Type B pancreatic cell (in vitro differentiated cells): Measurements from ENCODE around the gene STRIP2. TPM values are rescaled to one million over a fixed set of nuclear protein-coding genes. Genes with fewer than 3 reads are reported as not detected.
"Not testable (repeated sequence)": the region's sequence is repeated elsewhere in the genome, so short reads cannot be mapped to it uniquely, and the experiment has no call there.

Experiments used
- DNase-seq: peaks from one replicate; pipeline ENCODE4 v3.0.0; 2021; ENCODE audit warnings: mixed read lengths; ENCODE audit not compliant: unreplicated experiment; ENCODE audit errors: extremely low spot score
- H3K27ac Mint-ChIP-seq: 2 replicates; pipeline ENCODE4 v1.8.0; 2021; ENCODE audit warnings: mild to moderate bottlenecking, mixed read lengths
- H3K27me3 Mint-ChIP-seq: 2 replicates; pipeline ENCODE4 v1.8.0; 2021; ENCODE audit warnings: mixed read lengths
- H3K36me3 Mint-ChIP-seq: 2 replicates; pipeline ENCODE4 v1.8.0; 2021; ENCODE audit warnings: mixed read lengths
- H3K4me1 Mint-ChIP-seq: one replicate; pipeline ENCODE4 v1.8.0; 2021; ENCODE audit warnings: mixed read lengths; ENCODE audit not compliant: unreplicated experiment
- H3K4me3 Mint-ChIP-seq: 2 replicates; pipeline ENCODE4 v1.8.0; 2021; ENCODE audit warnings: mild to moderate bottlenecking, mixed read lengths
- H3K9me3 Mint-ChIP-seq: 2 replicates; pipeline ENCODE4 v1.8.0; 2021; ENCODE audit warnings: mixed read lengths
- CTCF ChIP-seq: fragments of 200-600 bp; sonication (generic); conservative IDR thresholded peaks from 2 replicates; pipeline ENCODE4 v1.5.0; 2021; ENCODE audit warnings: antibody characterized with exemption, mild to moderate bottlenecking
- total RNA-seq: library from RNA; stranded (reverse); gene quantifications from 2 replicates; pipeline ENCODE4 v1.2.1, GENCODE V29; 2021; ENCODE audit warnings: low replicate concordance

STRIP2 gene
- total RNA-seq, 1 donor from 2014 or later: 8.7 TPM

- H3K4me3 Mint-ChIP-seq: no peak overlapping the region
- no peak for DNase-seq
- peaks cover 8% of the 10 kb centered on the region for H3K27me3 Mint-ChIP-seq
- TF ChIP-seq CTCF: no peak
- H3K27ac Mint-ChIP-seq: no peak overlapping the region
- H3K9me3 Mint-ChIP-seq: peaks cover 2% of the 10 kb centered on the region
- peaks cover 4% of the 10 kb centered on the region for H3K4me1 Mint-ChIP-seq
- peaks cover 15% of the 10 kb centered on the region for H3K36me3 Mint-ChIP-seq
Measured at GRCh38 chr7:129443612-129444011, 9.4 kb downstream of the STRIP2 start.

- H3K27me3 Mint-ChIP-seq, H3K9me3 Mint-ChIP-seq, H3K27ac Mint-ChIP-seq, H3K4me3 Mint-ChIP-seq, DNase-seq, H3K4me1 Mint-ChIP-seq: not testable (repeated sequence)
- H3K36me3 Mint-ChIP-seq: peaks cover 22% of the 10 kb centered on the region
Measured at GRCh38 chr7:129444776-129445175, 10.5 kb downstream of the STRIP2 start.

- not testable (repeated sequence) for H3K27ac Mint-ChIP-seq, H3K4me3 Mint-ChIP-seq, H3K4me1 Mint-ChIP-seq, DNase-seq, H3K27me3 Mint-ChIP-seq, H3K9me3 Mint-ChIP-seq
- H3K36me3 Mint-ChIP-seq: peaks cover 26% of the 10 kb centered on the region
Measured at GRCh38 chr7:129446925-129447324, 12.7 kb downstream of the STRIP2 start.

GRCh38 chr7:129447445-129447844 lies 13.2 kb downstream of the STRIP2 start:
- H3K27me3 Mint-ChIP-seq, H3K9me3 Mint-ChIP-seq, DNase-seq, H3K27ac Mint-ChIP-seq, H3K4me1 Mint-ChIP-seq, H3K4me3 Mint-ChIP-seq: not testable (repeated sequence)
- H3K36me3 Mint-ChIP-seq: peaks cover 26% of the 10 kb centered on the region

- H3K4me3 Mint-ChIP-seq, H3K27ac Mint-ChIP-seq, H3K27me3 Mint-ChIP-seq, H3K9me3 Mint-ChIP-seq, H3K4me1 Mint-ChIP-seq, DNase-seq: not testable (repeated sequence)
- peaks cover 26% of the 10 kb centered on the region for H3K36me3 Mint-ChIP-seq
Measured at GRCh38 chr7:129448608-129449007, 14.4 kb downstream of the STRIP2 start.

- peaks cover 26% of the 10 kb centered on the region for H3K36me3 Mint-ChIP-seq
- no peak for TF ChIP-seq CTCF
- H3K27me3 Mint-ChIP-seq: no peaks in the 10 kb centered on the region
- DNase-seq: no peak
- peaks cover 5% of the 10 kb centered on the region for H3K9me3 Mint-ChIP-seq
- H3K27ac Mint-ChIP-seq: no peak overlapping the region
- H3K4me1 Mint-ChIP-seq: no peaks in the 10 kb centered on the region
- no peak overlapping the region for H3K4me3 Mint-ChIP-seq
Measured at GRCh38 chr7:129450295-129450694, 16.1 kb downstream of the STRIP2 start.

- no peak for DNase-seq
- H3K9me3 Mint-ChIP-seq: peaks cover 5% of the 10 kb centered on the region
- no peak for TF ChIP-seq CTCF
- no peaks in the 10 kb centered on the region for H3K27me3 Mint-ChIP-seq
- no peaks in the 10 kb centered on the region for H3K4me1 Mint-ChIP-seq
- peaks cover 17% of the 10 kb centered on the region for H3K36me3 Mint-ChIP-seq
- H3K27ac Mint-ChIP-seq: no peak overlapping the region
- no peak overlapping the region for H3K4me3 Mint-ChIP-seq
Measured at GRCh38 chr7:129452589-129453231, 18.5 kb downstream of the STRIP2 start.
